ENCODE data around the gene ORMDL2. TPM values are rescaled to one million over a fixed set of nuclear protein-coding genes. Genes with fewer than 3 reads are reported as not detected.

Gene ORMDL2
- polyA plus RNA-seq, 4 donors, result 27.1 to 50.4 (median 33.3) TPM

DNA sequence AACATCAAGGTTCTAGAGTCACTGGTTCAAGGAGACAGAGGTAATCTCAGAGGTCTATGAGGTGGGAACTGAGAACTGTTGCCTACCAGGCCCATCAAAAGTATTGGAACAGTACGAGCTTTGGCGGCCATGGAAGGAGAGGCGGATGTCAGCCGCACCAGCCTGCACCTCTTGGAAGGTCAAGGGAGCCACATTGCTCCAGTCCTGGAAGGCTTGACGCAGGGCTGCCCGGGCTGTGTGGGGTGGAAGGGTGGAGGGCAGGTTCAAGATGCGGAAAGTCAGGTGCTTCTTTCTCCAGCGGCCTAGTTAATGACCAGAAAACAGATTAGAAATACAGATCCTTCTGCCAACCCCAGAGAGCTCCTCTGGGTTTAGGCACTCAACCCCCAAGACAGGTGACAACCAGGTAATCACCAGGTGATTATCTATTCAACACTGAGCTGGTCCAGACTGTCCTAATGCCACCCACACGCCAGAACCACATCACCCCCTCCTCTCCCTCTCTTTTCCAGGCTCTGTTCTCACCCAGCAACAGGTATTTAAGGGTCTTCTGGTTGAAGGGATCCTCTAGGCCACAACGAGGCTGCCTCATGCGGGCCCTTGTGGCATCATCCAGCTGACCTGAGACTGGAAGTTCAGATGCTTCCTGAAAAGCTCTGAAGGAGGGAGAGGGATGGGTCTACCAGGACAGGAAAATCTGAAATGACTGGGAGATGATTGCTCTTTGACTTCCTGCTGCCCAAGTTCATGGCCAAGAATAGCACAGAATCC, 22.9 kb downstream of the ORMDL2 start:
- no peaks in the 10 kb centered on the region for H3K9me3 ChIP-seq (ENCODE audit: control insufficient read depth in 2 of 2, insufficient read depth in 1 of 2, low read depth in 1 of 2, low read length in 1 of 2)
- DNase-seq (no peak), FAIRE-seq (no peak)
- peaks cover 0 to 2% (median 0%) of the 10 kb centered on the region in 3 donors for H3K4me1 ChIP-seq (ENCODE audit: control insufficient read depth in 3 of 3, insufficient read depth in 2 of 3, low read depth in 1 of 3, low read length in 2 of 3)
- no peak overlapping the region for H3K4me3 ChIP-seq (ENCODE audit: low read depth in 1 of 3, low read length in 3 of 3)
- WGBS, 3 donors, result 89 to 93% (median 90%) methylated on average over 11 of the region's 11 CpGs
- peaks cover 0 to 5% (median 0%) of the 10 kb centered on the region in 3 donors for H3K36me3 ChIP-seq (ENCODE audit: control insufficient read depth in 3 of 3, insufficient read depth in 2 of 3, low read depth in 1 of 3, low read length in 3 of 3)
- peaks cover 0 to 2% (median 0%) of the 10 kb centered on the region in 3 donors for H3K27me3 ChIP-seq (ENCODE audit: control insufficient read depth in 3 of 3, insufficient read depth in 3 of 3, low read length in 3 of 3)
- H3K27ac ChIP-seq (ENCODE audit: low read depth in 1 of 3, low read length in 2 of 3), result no peak overlapping the region

GRCh38 chr12:55842681-55843429, 25.0 kb downstream of the ORMDL2 start, which contains the start of gene MMP19:
TSS of gene MMP19 (minus strand) at chr12:55842936. CDS start at chr12:55842830, 106 bp downstream.
- WGBS, 3 donors, result 55 to 71% (median 58%) methylated on average over 9 to 10 of the region's 10 CpGs
- FAIRE-seq, result no peak

GRCh38 chr12:55843431-55843830, 25.6 kb downstream of the ORMDL2 start:
- H3K36me3 ChIP-seq (ENCODE audit: control insufficient read depth in 3 of 3, insufficient read depth in 2 of 3, low read depth in 1 of 3, low read length in 3 of 3), result no peaks in the 10 kb centered on the region
- 94 to 96% (median 94%) methylated on average over 4 of the region's 4 CpGs for WGBS, 3 donors
- H3K27me3 ChIP-seq (ENCODE audit: control insufficient read depth in 3 of 3, insufficient read depth in 3 of 3, low read length in 3 of 3), result peaks cover 0 to 2% (median 0%) of the 10 kb centered on the region in 3 donors
- DNase-seq, result no peak
- no peak overlapping the region for H3K27ac ChIP-seq (ENCODE audit: low read depth in 1 of 3, low read length in 2 of 3)
- H3K4me3 ChIP-seq (ENCODE audit: low read depth in 1 of 3, low read length in 3 of 3), result no peak overlapping the region
- H3K4me1 ChIP-seq (ENCODE audit: control insufficient read depth in 3 of 3, insufficient read depth in 2 of 3, low read depth in 1 of 3, low read length in 2 of 3), result peaks cover 0 to 5% (median 0%) of the 10 kb centered on the region in 3 donors
- H3K9me3 ChIP-seq (ENCODE audit: control insufficient read depth in 2 of 2, insufficient read depth in 1 of 2, low read depth in 1 of 2, low read length in 1 of 2), result no peaks in the 10 kb centered on the region
- FAIRE-seq, result no peak

More at GRCh38 chr12:55842681-55843429, 25.0 kb downstream of the ORMDL2 start, which contains the start of gene MMP19:
- Histone ChIP-seq H3K4me1 (ENCODE audit: control insufficient read depth in 3 of 3, insufficient read depth in 2 of 3, low read depth in 1 of 3, low read length in 2 of 3) (peaks cover 0 to 5% (median 0%) of the 10 kb centered on the region in 3 donors), H3K36me3 (ENCODE audit: control insufficient read depth in 3 of 3, insufficient read depth in 2 of 3, low read depth in 1 of 3, low read length in 3 of 3) (no peaks in the 10 kb centered on the region), H3K9me3 (ENCODE audit: control insufficient read depth in 2 of 2, insufficient read depth in 1 of 2, low read depth in 1 of 2, low read length in 1 of 2) (no peaks in the 10 kb centered on the region), H3K27ac (ENCODE audit: low read depth in 1 of 3, low read length in 2 of 3) (peak within 1 kb of the TSS in 1 of 3 donors; percentile 77), H3K27me3 (ENCODE audit: control insufficient read depth in 3 of 3, insufficient read depth in 3 of 3, low read length in 3 of 3) (peaks cover 0 to 2% (median 0%) of the 10 kb centered on the region in 3 donors), H3K4me3 (ENCODE audit: low read depth in 1 of 3, low read length in 3 of 3) (peak within 1 kb of the TSS in 1 of 3 donors; percentile 21)
- no peak for DNase-seq

DNA sequence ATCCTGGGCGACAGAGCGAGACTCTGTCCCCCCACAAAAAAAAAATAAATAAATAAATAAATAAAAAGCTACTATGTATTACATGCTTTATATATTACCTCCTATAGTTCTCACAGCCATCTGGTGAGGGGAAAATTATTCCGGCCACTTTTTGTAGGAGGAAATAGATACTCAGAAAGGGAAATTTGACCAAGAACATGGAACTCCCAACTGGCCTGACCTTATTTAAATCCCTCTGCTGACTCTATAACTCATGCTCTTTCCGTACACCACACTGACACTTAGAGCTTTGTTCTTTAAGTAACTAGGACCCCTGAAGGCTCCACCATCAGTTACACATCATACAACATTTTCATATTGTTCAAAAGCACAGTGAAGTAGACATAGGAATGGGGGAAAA, 27.1 kb downstream of the ORMDL2 start:
- no peak overlapping the region for H3K4me3 ChIP-seq (ENCODE audit: low read depth in 1 of 3, low read length in 3 of 3)
- no peak for DNase-seq
- peaks cover 0 to 7% (median 0%) of the 10 kb centered on the region in 3 donors for H3K4me1 ChIP-seq (ENCODE audit: control insufficient read depth in 3 of 3, insufficient read depth in 2 of 3, low read depth in 1 of 3, low read length in 2 of 3)
- FAIRE-seq, result no peak
- peak overlapping the region in 1 of 3 donors; percentile 45 for H3K27ac ChIP-seq (ENCODE audit: low read depth in 1 of 3, low read length in 2 of 3)
- H3K27me3 ChIP-seq (ENCODE audit: control insufficient read depth in 3 of 3, insufficient read depth in 3 of 3, low read length in 3 of 3), result peaks cover 0 to 6% (median 0%) of the 10 kb centered on the region in 3 donors
- H3K36me3 ChIP-seq (ENCODE audit: control insufficient read depth in 3 of 3, insufficient read depth in 2 of 3, low read depth in 1 of 3, low read length in 3 of 3), result no peaks in the 10 kb centered on the region
- no peaks in the 10 kb centered on the region for H3K9me3 ChIP-seq (ENCODE audit: control insufficient read depth in 2 of 2, insufficient read depth in 1 of 2, low read depth in 1 of 2, low read length in 1 of 2)
- WGBS, 3 donors, result 87 to 96% (median 88%) methylated on average over 4 of the region's 4 CpGs

DNA sequence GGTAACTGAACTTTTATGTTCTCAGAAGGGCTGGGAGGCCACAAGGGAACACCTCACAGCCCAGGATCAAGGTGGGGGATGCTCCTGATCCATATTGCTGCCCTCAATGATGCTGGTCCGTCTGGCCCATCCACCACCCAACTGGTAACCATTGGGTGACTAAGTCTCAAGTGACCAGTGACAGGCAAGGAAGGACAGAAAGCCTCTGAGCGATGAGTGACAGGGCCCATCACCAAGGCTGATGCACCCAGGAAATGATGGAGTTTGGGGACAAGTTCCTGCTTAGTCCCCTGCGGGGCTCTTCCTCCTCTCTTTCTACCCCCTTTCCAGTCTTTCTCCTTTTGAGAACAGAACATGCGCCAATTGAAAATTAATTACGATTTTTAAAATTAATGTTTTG, 27.5 kb downstream of the ORMDL2 start:
- peak overlapping the region in 1 of 3 donors; percentile 45 for H3K27ac ChIP-seq (ENCODE audit: low read depth in 1 of 3, low read length in 2 of 3)
- H3K4me1 ChIP-seq (ENCODE audit: control insufficient read depth in 3 of 3, insufficient read depth in 2 of 3, low read depth in 1 of 3, low read length in 2 of 3), result peaks cover 0 to 7% (median 0%) of the 10 kb centered on the region in 3 donors
- 81 to 87% (median 84%) methylated on average over 5 of the region's 5 CpGs for WGBS, 3 donors
- DNase-seq (no peak), FAIRE-seq (no peak)
- no peak overlapping the region for H3K4me3 ChIP-seq (ENCODE audit: low read depth in 1 of 3, low read length in 3 of 3)
- H3K36me3 ChIP-seq (ENCODE audit: control insufficient read depth in 3 of 3, insufficient read depth in 2 of 3, low read depth in 1 of 3, low read length in 3 of 3), result no peaks in the 10 kb centered on the region
- no peaks in the 10 kb centered on the region for H3K9me3 ChIP-seq (ENCODE audit: control insufficient read depth in 2 of 2, insufficient read depth in 1 of 2, low read depth in 1 of 2, low read length in 1 of 2)
- peaks cover 0 to 6% (median 0%) of the 10 kb centered on the region in 3 donors for H3K27me3 ChIP-seq (ENCODE audit: control insufficient read depth in 3 of 3, insufficient read depth in 3 of 3, low read length in 3 of 3)

GRCh38 chr12:55845785-55846496, 28.1 kb downstream of the ORMDL2 start:
- H3K4me3 ChIP-seq (ENCODE audit: low read depth in 1 of 3, low read length in 3 of 3), result no peak overlapping the region
- no peak overlapping the region for H3K27ac ChIP-seq (ENCODE audit: low read depth in 1 of 3, low read length in 2 of 3)
- peaks cover 0 to 6% (median 0%) of the 10 kb centered on the region in 3 donors for H3K27me3 ChIP-seq (ENCODE audit: control insufficient read depth in 3 of 3, insufficient read depth in 3 of 3, low read length in 3 of 3)
- FAIRE-seq, result no peak
- peaks cover 0 to 7% (median 0%) of the 10 kb centered on the region in 3 donors for H3K4me1 ChIP-seq (ENCODE audit: control insufficient read depth in 3 of 3, insufficient read depth in 2 of 3, low read depth in 1 of 3, low read length in 2 of 3)
- no peaks in the 10 kb centered on the region for H3K36me3 ChIP-seq (ENCODE audit: control insufficient read depth in 3 of 3, insufficient read depth in 2 of 3, low read depth in 1 of 3, low read length in 3 of 3)
- no peaks in the 10 kb centered on the region for H3K9me3 ChIP-seq (ENCODE audit: control insufficient read depth in 2 of 2, insufficient read depth in 1 of 2, low read depth in 1 of 2, low read length in 1 of 2)
- WGBS, 3 donors, result 79 to 86% (median 83%) methylated on average over 7 of the region's 7 CpGs
- no peak for DNase-seq

DNA sequence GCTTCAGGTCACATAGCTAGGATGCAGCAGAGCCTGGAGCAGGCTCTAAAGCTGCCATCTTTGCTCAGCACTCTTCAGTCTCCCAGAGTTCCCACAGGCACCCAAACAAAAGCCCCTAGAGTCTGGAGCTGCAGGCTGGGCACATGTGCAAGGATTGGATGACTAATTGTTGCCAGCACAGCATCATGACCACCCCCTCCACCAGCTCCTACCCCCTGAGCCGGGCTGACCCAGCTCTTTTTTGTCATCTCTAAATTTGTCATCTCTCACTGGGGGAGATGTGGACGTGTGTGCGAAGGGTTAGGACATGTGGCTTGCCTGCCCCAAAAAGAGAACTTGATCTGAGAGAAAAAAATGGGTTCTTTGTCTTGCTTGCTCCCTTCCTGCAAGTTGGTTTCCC, 29.2 kb downstream of the ORMDL2 start:
- peaks cover 0 to 5% (median 0%) of the 10 kb centered on the region in 3 donors for H3K4me1 ChIP-seq (ENCODE audit: control insufficient read depth in 3 of 3, insufficient read depth in 2 of 3, low read depth in 1 of 3, low read length in 2 of 3)
- 58 to 76% (median 62%) methylated on average over 3 of the region's 3 CpGs for WGBS, 3 donors
- FAIRE-seq (no peak), DNase-seq (no peak)
- peaks cover 0 to 6% (median 0%) of the 10 kb centered on the region in 3 donors for H3K27me3 ChIP-seq (ENCODE audit: control insufficient read depth in 3 of 3, insufficient read depth in 3 of 3, low read length in 3 of 3)
- no peak overlapping the region for H3K4me3 ChIP-seq (ENCODE audit: low read depth in 1 of 3, low read length in 3 of 3)
- peak overlapping the region in 1 of 3 donors; percentile 90 for H3K27ac ChIP-seq (ENCODE audit: low read depth in 1 of 3, low read length in 2 of 3)
- H3K36me3 ChIP-seq (ENCODE audit: control insufficient read depth in 3 of 3, insufficient read depth in 2 of 3, low read depth in 1 of 3, low read length in 3 of 3), result no peaks in the 10 kb centered on the region
- no peaks in the 10 kb centered on the region for H3K9me3 ChIP-seq (ENCODE audit: control insufficient read depth in 2 of 2, insufficient read depth in 1 of 2, low read depth in 1 of 2, low read length in 1 of 2)

Data from small intestine (tissue), 7 donors.